GM12864 (cell line): ENCODE measurements around the gene LOC101059915.

Experiments used
- DNase-seq: peaks from one replicate; pipeline ENCODE4 v3.0.0-alpha.2; 2011; ENCODE audit warnings: low read depth
- H3K4me3 ChIP-seq: 2 replicates; pipeline ENCODE4 v1.5.1; 2011; ENCODE audit warnings: mild to moderate bottlenecking, low read depth, low read length, control low read depth
- CTCF ChIP-seq: IDR thresholded peaks from 2 replicates; pipeline ENCODE4 v1.5.1; 2011; ENCODE audit warnings: low read depth, mild to moderate bottlenecking, moderate library complexity, low read length, control low read depth, inconsistent platforms; ENCODE audit errors: missing control alignments

LOC101059915 gene

GRCh38 chrX:71627588-71628404, 39.5 kb upstream of the LOC101059915 start:
- no peak for TF ChIP-seq CTCF
- no peak for DNase-seq
- H3K4me3 ChIP-seq, result no peak overlapping the region

- no peak for TF ChIP-seq CTCF
- no peak overlapping the region for H3K4me3 ChIP-seq
- no peak for DNase-seq
Observed at GRCh38 chrX:71629467-71629866, 37.9 kb upstream of the LOC101059915 start.

GRCh38 chrX:71632923-71633657, 34.3 kb upstream of the LOC101059915 start:
- no peak overlapping the region for H3K4me3 ChIP-seq
- no peak for DNase-seq
- no peak for TF ChIP-seq CTCF

- DNase-seq, result no peak
- no peak overlapping the region for H3K4me3 ChIP-seq
- TF ChIP-seq CTCF, result no peak
Observed at GRCh38 chrX:71634366-71634765, 33.0 kb upstream of the LOC101059915 start.

- H3K4me3 ChIP-seq, result no peak overlapping the region
- DNase-seq, result no peak
- TF ChIP-seq CTCF, result no peak
Observed at GRCh38 chrX:71636438-71637252, 30.7 kb upstream of the LOC101059915 start.

- no peak for TF ChIP-seq CTCF
- no peak for DNase-seq
- H3K4me3 ChIP-seq, result no peak overlapping the region
Observed at GRCh38 chrX:71637253-71637618, 30.1 kb upstream of the LOC101059915 start.
